ENCODE measurements around the gene KIAA1671.

Gene KIAA1671

GRCh38 chr22:25082096-25082495 lies 129.6 kb downstream of the KIAA1671 start:
- TF ChIP-seq CTCF (IDR thresholded peaks at IDR 0.05; ENCODE audit: insufficient read depth, missing control alignments), result no peak
- DNase-seq (ENCODE audit: insufficient read length, low spot score) (no peak), FAIRE-seq (no peak)

- TF ChIP-seq CTCF (IDR thresholded peaks at IDR 0.05; ENCODE audit: insufficient read depth, missing control alignments), result no peak
- FAIRE-seq (no peak), DNase-seq (ENCODE audit: insufficient read length, low spot score) (no peak)
These were observed 130.7 kb downstream of the KIAA1671 start for GRCh38 chr22:25083056-25083806.

- no peak for FAIRE-seq
- no peak for DNase-seq (ENCODE audit: insufficient read length, low spot score)
- no peak for TF ChIP-seq CTCF (IDR thresholded peaks at IDR 0.05; ENCODE audit: insufficient read depth, missing control alignments)
These were observed 131.3 kb downstream of the KIAA1671 start for GRCh38 chr22:25083807-25084200.

- FAIRE-seq (no peak), DNase-seq (ENCODE audit: insufficient read length, low spot score) (no peak)
- no peak for TF ChIP-seq CTCF (IDR thresholded peaks at IDR 0.05; ENCODE audit: insufficient read depth, missing control alignments)
These were observed 132.0 kb downstream of the KIAA1671 start for GRCh38 chr22:25084405-25085107.

- FAIRE-seq (no peak), DNase-seq (ENCODE audit: insufficient read length, low spot score) (no peak)
- TF ChIP-seq CTCF (IDR thresholded peaks at IDR 0.05; ENCODE audit: insufficient read depth, missing control alignments), result no peak
These were observed 132.6 kb downstream of the KIAA1671 start for GRCh38 chr22:25085156-25085555.

- no peak for DNase-seq (ENCODE audit: insufficient read length, low spot score)
- FAIRE-seq, result no peak
- TF ChIP-seq CTCF (IDR thresholded peaks at IDR 0.05; ENCODE audit: insufficient read depth, missing control alignments), result no peak
These were observed 133.7 kb downstream of the KIAA1671 start for GRCh38 chr22:25085930-25086901.
